Stomach (tissue), 4 donors: ENCODE results near the gene CROT.

ENCODE experiments used
- CTCF ChIP-seq, 7 experiments: fragments of 450-650 bp in 4 of 7; fragments of 200-600 bp in 3 of 7; sonication (generic) in 3 of 7; IDR thresholded peaks; one replicate each; pipeline ENCODE4 v1.5.1; 2016 to 2019; ENCODE audit warnings: antibody characterized with exemption in 7 of 7, control low read depth in 2 of 7, mild to moderate bottlenecking in 1 of 7
- EP300 ChIP-seq: sonication (generic); formaldehyde crosslinking; IDR thresholded peaks from one replicate; pipeline ENCODE4 v1.6.1; 2017; ENCODE audit warnings: antibody characterized with exemption
- POLR2AphosphoS5 ChIP-seq, 3 donors: sonication (generic); formaldehyde crosslinking; IDR thresholded peaks; one replicate each; pipeline ENCODE4 v1.6.1; 2016; ENCODE audit warnings: antibody characterized with exemption in 3 of 3

- no peak for TF ChIP-seq CTCF (IDR thresholded peaks at IDR 0.05)
- TF ChIP-seq POLR2AphosphoS5 (IDR thresholded peaks at IDR 0.05): no peak
- no peak for TF ChIP-seq EP300
Measured at GRCh38 chr7:87322912-87323311, 22.6 kb upstream of the CROT start.
